Liver (tissue), 9 donors: ENCODE results near the gene CD19. TPM values are rescaled to one million over a fixed set of nuclear protein-coding genes. Genes with fewer than 3 reads are reported as not detected.

Experiments
- DNase-seq: peaks from one replicate; pipeline ENCODE4 v3.0.0-alpha.2; 2017; ENCODE audit warnings: low spot score
- H3K27ac ChIP-seq, 2 donors: one replicate each; pipeline ENCODE4 v1.7.0; 2013; ENCODE audit warnings: inconsistent platforms in 2 of 2, low read length in 2 of 2, control low read depth in 1 of 2, low read depth in 1 of 2, mild to moderate bottlenecking in 1 of 2
- H3K27me3 ChIP-seq, 4 donors: one replicate each; pipeline versions ENCODE4 v1.6.1 to v1.7.0; 2013; ENCODE audit warnings: low read length in 3 of 4, inconsistent platforms in 1 of 4, mild to moderate bottlenecking in 1 of 4, moderate library complexity in 1 of 4; ENCODE audit not compliant: control insufficient read depth in 4 of 4, insufficient read depth in 4 of 4
- H3K36me3 ChIP-seq, 4 donors: one replicate each; pipeline versions ENCODE4 v1.6.1 to v1.7.0; 2013; ENCODE audit warnings: low read length in 3 of 4, mild to moderate bottlenecking in 3 of 4, low read depth in 1 of 4, moderate library complexity in 1 of 4; ENCODE audit not compliant: control insufficient read depth in 4 of 4, insufficient read depth in 3 of 4
- H3K4me1 ChIP-seq, 4 donors: one replicate each; pipeline versions ENCODE4 v1.6.1 to v1.7.0; 2013; ENCODE audit warnings: low read length in 3 of 4, mild to moderate bottlenecking in 3 of 4, moderate library complexity in 1 of 4; ENCODE audit not compliant: control insufficient read depth in 4 of 4, insufficient read depth in 4 of 4
- H3K4me3 ChIP-seq, 3 donors: one replicate each; pipeline versions ENCODE4 v1.6.1 to v1.7.0; 2013; ENCODE audit warnings: low read length in 3 of 3, control low read depth in 1 of 3, low read depth in 1 of 3, mild to moderate bottlenecking in 1 of 3
- H3K9ac ChIP-seq, 2 donors: one replicate each; pipeline ENCODE4 v1.7.0; 2013; ENCODE audit warnings: low read length in 2 of 2, mild to moderate bottlenecking in 2 of 2, moderate library complexity in 2 of 2, control low read depth in 1 of 2, low read depth in 1 of 2
- H3K9me3 ChIP-seq, 4 donors: one replicate each; pipeline versions ENCODE4 v1.6.1 to v1.7.0; 2013; ENCODE audit warnings: low read length in 3 of 4; ENCODE audit not compliant: control insufficient read depth in 4 of 4
- ATF3 ChIP-seq: IDR thresholded peaks from 2 replicates; pipeline ENCODE4 v1.6.1; 2016; ENCODE audit warnings: antibody characterized with exemption
- CTCF ChIP-seq: fragments of 150-350 bp; IDR thresholded peaks from 2 replicates; pipeline ENCODE4 v1.5.1; 2017; ENCODE audit warnings: improper control_type of control experiment, low read depth, low read length; ENCODE audit not compliant: missing input control
- EGR1 ChIP-seq, 2 donors: IDR thresholded peaks; 2 replicates each; pipeline ENCODE4 v1.6.1; 2016 to 2018; ENCODE audit warnings: antibody characterized with exemption in 2 of 2, low read depth in 2 of 2
- FOXA1 ChIP-seq: IDR thresholded peaks from 2 replicates; pipeline ENCODE4 v1.6.1; 2016; ENCODE audit warnings: antibody characterized with exemption
- FOXA2 ChIP-seq: IDR thresholded peaks from 2 replicates; pipeline ENCODE4 v1.6.1; 2016; ENCODE audit warnings: antibody characterized with exemption
- GABPA ChIP-seq, 2 donors: IDR thresholded peaks in 1 of 2; conservative IDR thresholded peaks in 1 of 2; 2 replicates each; pipeline ENCODE4 v1.6.1; 2016; ENCODE audit warnings: antibody characterized with exemption in 2 of 2, mild to moderate bottlenecking in 1 of 2, moderate library complexity in 1 of 2
- JUND ChIP-seq, 2 donors: IDR thresholded peaks; 2 replicates each; pipeline ENCODE4 v1.6.1; 2016; ENCODE audit warnings: antibody characterized with exemption in 2 of 2
- MAX ChIP-seq: IDR thresholded peaks from 2 replicates; pipeline ENCODE4 v1.6.1; 2016; ENCODE audit warnings: antibody characterized with exemption
- NR2F2 ChIP-seq: IDR thresholded peaks from 2 replicates; pipeline ENCODE4 v1.6.1; 2016; ENCODE audit warnings: antibody characterized with exemption
- RAD21 ChIP-seq, 2 donors: IDR thresholded peaks; 2 replicates each; pipeline ENCODE4 v1.6.1; 2016; ENCODE audit warnings: antibody characterized with exemption in 2 of 2, mild to moderate bottlenecking in 2 of 2
- REST ChIP-seq: IDR thresholded peaks from 2 replicates; pipeline ENCODE4 v1.6.1; 2016; ENCODE audit warnings: antibody characterized with exemption, mild to moderate bottlenecking
- RXRA ChIP-seq, 2 donors: IDR thresholded peaks; 2 replicates each; pipeline ENCODE4 v1.6.1; 2017 to 2018; ENCODE audit warnings: antibody characterized with exemption in 2 of 2, mild to moderate bottlenecking in 1 of 2
- TAF1 ChIP-seq: conservative IDR thresholded peaks from 2 replicates; pipeline ENCODE4 v1.6.1; 2016; ENCODE audit warnings: antibody characterized with exemption, mild to moderate bottlenecking
- YY1 ChIP-seq: IDR thresholded peaks from 2 replicates; pipeline ENCODE4 v1.6.1; 2016; ENCODE audit warnings: antibody characterized with exemption, mild to moderate bottlenecking
- ZBTB33 ChIP-seq: IDR thresholded peaks from 2 replicates; pipeline ENCODE4 v1.6.1; 2016; ENCODE audit warnings: antibody characterized with exemption
- WGBS: extraction: QIAGEN DNeasy Blood & Tissue Kit; methylation state at CpG from one replicate; pipeline ENCODE4 v1.1.7; 2013; 5-methylcytosine and 5-hydroxymethylcytosine counted together
- polyA plus RNA-seq, 2 donors: library from polyadenylated mRNA; stranded (reverse) in 1 of 2; unstranded in 1 of 2; fragments of 200-250 nt in 1 of 2; fragments of >200 nt in 1 of 2; fragmentation: Nextera tagmentation in 1 of 2; extraction: Ambion mirVana in 1 of 2; gene quantifications; one replicate each; pipeline versions ENCODE4 v1.2.1 to v1.2.3, GENCODE V29; 2013 to 2015
- total RNA-seq, 2 donors: library from RNA; depleted of rRNA; stranded (reverse); fragments of >200 nt; gene quantifications; one replicate each; pipeline ENCODE4 v1.2.3, GENCODE V29; 2014
- donor health status: healthy.
- donor health status: healthy.
- donor health status: healthy.
- donor health status: healthy.
- donor health status: healthy.

The CD19 gene
- total and polyA plus RNA-seq, 4 donors, result 0.08 to 1.2 (median 0.49) TPM

- H3K27ac ChIP-seq, result no peak overlapping the region
- no peak for DNase-seq
- H3K4me3 ChIP-seq, result no peak overlapping the region
- TF ChIP-seq CTCF (no peak), FOXA2 (no peak), GABPA (IDR thresholded peaks at IDR 0.05 in 1 of 2, conservative IDR thresholded peaks at IDR 0.05 in 1 of 2) (no peak), ATF3 (no peak), FOXA1 (no peak), NR2F2 (no peak), RXRA (IDR thresholded peaks at IDR 0.05) (no peak), ZBTB33 (no peak), JUND (IDR thresholded peaks at IDR 0.05) (no peak), RAD21 (IDR thresholded peaks at IDR 0.05) (no peak)
- no peaks in the 10 kb centered on the region for H3K9me3 ChIP-seq
- H3K4me1 ChIP-seq, result peaks cover 0 to 5% (median 0%) of the 10 kb centered on the region in 4 donors
- no peaks in the 10 kb centered on the region for H3K36me3 ChIP-seq
- H3K9ac ChIP-seq, result no peak overlapping the region
- no peaks in the 10 kb centered on the region for H3K27me3 ChIP-seq
- WGBS, result 84% methylated on average over 8 of the region's 8 CpGs
These were observed 1.4 kb downstream of the CD19 start for GRCh38 chr16:28933171-28933570.

GRCh38 chr16:28935346-28935745 lies 3.6 kb downstream of the CD19 start:
- TF ChIP-seq NR2F2 (no peak), TAF1 (no peak), RAD21 (IDR thresholded peaks at IDR 0.05) (no peak), JUND (IDR thresholded peaks at IDR 0.05) (no peak), REST (no peak), CTCF (no peak), MAX (no peak), YY1 (no peak), GABPA (IDR thresholded peaks at IDR 0.05 in 1 of 2, conservative IDR thresholded peaks at IDR 0.05 in 1 of 2) (no peak), FOXA1 (no peak), ZBTB33 (no peak), RXRA (IDR thresholded peaks at IDR 0.05) (no peak), EGR1 (IDR thresholded peaks at IDR 0.05; ENCODE audit: low read depth in 2 of 2) (no peak)
- Histone ChIP-seq H3K27me3 (no peaks in the 10 kb centered on the region), H3K9ac (no peak overlapping the region), H3K9me3 (no peaks in the 10 kb centered on the region), H3K27ac (no peak overlapping the region), H3K36me3 (no peaks in the 10 kb centered on the region), H3K4me3 (no peak overlapping the region), H3K4me1 (peaks cover 0 to 5% (median 0%) of the 10 kb centered on the region in 4 donors)
- WGBS, result 97% methylated on average over 4 of the region's 4 CpGs
- no peak for DNase-seq
